Left lung (tissue), 10 donors: ENCODE measurements around the gene KIAA1549. TPM values are rescaled to one million over a fixed set of nuclear protein-coding genes. Genes with fewer than 3 reads are reported as not detected.

ENCODE experiments used
- ATAC-seq: fragments of 200-7000 bp; cut with Tn5 transposase; one replicate; pipeline ENCODE4 v1.9.1; 2020; ENCODE audit warnings: moderate library complexity
- DNase-seq, 4 donors: peaks; one replicate each; pipeline ENCODE4 v3.0.0-alpha.2; 2013 to 2020
- H3K27ac ChIP-seq, 2 donors: fragments of 200-600 bp; sonication (generic) in 1 of 2; one replicate each; pipeline versions ENCODE4 v1.5.0 to v1.8.0; 2020 to 2021
- H3K27me3 ChIP-seq, 2 donors: fragments of 200-600 bp; sonication (generic) in 1 of 2; one replicate each; pipeline versions ENCODE4 v1.5.0 to v1.8.0; 2020 to 2021
- H3K36me3 ChIP-seq, 2 donors: fragments of 200-600 bp; sonication (generic) in 1 of 2; one replicate each; pipeline versions ENCODE4 v1.5.0 to v1.8.0; 2020 to 2021
- H3K4me1 ChIP-seq, 2 donors: fragments of 200-600 bp; one replicate each; pipeline ENCODE4 v1.8.0; 2021
- H3K4me3 ChIP-seq, 2 donors: fragments of 200-600 bp; sonication (generic) in 1 of 2; one replicate each; pipeline versions ENCODE4 v1.5.0 to v1.8.0; 2020 to 2021; ENCODE audit warnings: mild to moderate bottlenecking in 1 of 2
- H3K9me3 ChIP-seq, 2 donors: fragments of 200-600 bp; sonication (generic) in 1 of 2; one replicate each; pipeline versions ENCODE4 v1.5.0 to v1.8.0; 2020 to 2021
- CTCF ChIP-seq, 2 donors: fragments of 200-600 bp; sonication (generic) in 1 of 2; IDR thresholded peaks; one replicate each; pipeline versions ENCODE4 v1.5.0 to v1.8.0; 2021; ENCODE audit warnings: antibody characterized with exemption in 2 of 2
- intact Hi-C, 2 donors: fragments of 100-400 bp; cut with DNase I; formaldehyde crosslinking; loops; one replicate each; pipeline versions ENCODE4 v1.11.2 to v1.14.2; 2022
- polyA plus RNA-seq, 6 donors: library from polyadenylated mRNA; unstranded; fragments of 120-200 nt; gene quantifications; one replicate each; pipeline ENCODE4 v1.2.1, GENCODE V29; 2013; ENCODE audit not compliant: insufficient read length in 6 of 6
- total RNA-seq, 2 donors: library from RNA; stranded (reverse); fragmentation: NEBNext Ultra II Directional; extraction: Animal tissue kit (Norgen Biotek cat#: 25700); gene quantifications; one replicate each; pipeline ENCODE4 v1.2.1, GENCODE V29; 2021
- donor health status: DM: no; HTN: yes; CAD: no.
- donor health status: DM: no; HTN: no; CAD: no.

The KIAA1549 gene
- total and polyA plus RNA-seq, 8 donors, result 4.1 to 16.9 (median 14.9) TPM

GRCh38 chr7:138911007-138911406 is 70.2 kb downstream of the KIAA1549 start:
- DNase-seq (no peak), ATAC-seq (no peak)
- Histone ChIP-seq H3K9me3 (no peaks in the 10 kb centered on the region), H3K27me3 (no peaks in the 10 kb centered on the region), H3K36me3 (no peaks in the 10 kb centered on the region), H3K27ac (no peak overlapping the region), H3K4me1 (no peaks in the 10 kb centered on the region), H3K4me3 (no peak overlapping the region)
- TF ChIP-seq CTCF (IDR thresholded peaks at IDR 0.05), result no peak
- intact Hi-C loops, result no loop called here

- no peaks in the 10 kb centered on the region for H3K36me3 ChIP-seq
- no peaks in the 10 kb centered on the region for H3K27me3 ChIP-seq
- no peaks in the 10 kb centered on the region for H3K9me3 ChIP-seq
- no peak overlapping the region for H3K4me3 ChIP-seq
- TF ChIP-seq CTCF (IDR thresholded peaks at IDR 0.05), result no peak
- intact Hi-C loops, result no loop called here
- no peaks in the 10 kb centered on the region for H3K4me1 ChIP-seq
- DNase-seq (no peak), ATAC-seq (no peak)
- H3K27ac ChIP-seq, result no peak overlapping the region
These were observed 73.3 kb downstream of the KIAA1549 start for GRCh38 chr7:138907850-138908249.

GRCh38 chr7:138907201-138907847 is 73.9 kb downstream of the KIAA1549 start:
- no peak for TF ChIP-seq CTCF (IDR thresholded peaks at IDR 0.05)
- Histone ChIP-seq H3K4me3 (no peak overlapping the region), H3K27me3 (no peaks in the 10 kb centered on the region), H3K27ac (no peak overlapping the region), H3K36me3 (no peaks in the 10 kb centered on the region), H3K9me3 (no peaks in the 10 kb centered on the region), H3K4me1 (no peaks in the 10 kb centered on the region)
- intact Hi-C loops, result no loop called here
- ATAC-seq (no peak), DNase-seq (no peak)

GRCh38 chr7:138903859-138904435 is 77.2 kb downstream of the KIAA1549 start:
- no peak for ATAC-seq
- H3K9me3 ChIP-seq, result no peaks in the 10 kb centered on the region
- H3K36me3 ChIP-seq, result no peaks in the 10 kb centered on the region
- TF ChIP-seq CTCF (IDR thresholded peaks at IDR 0.05), result no peak
- H3K4me3 ChIP-seq, result no peak overlapping the region
- no peaks in the 10 kb centered on the region for H3K27me3 ChIP-seq
- DNase-seq, result no peak
- H3K4me1 ChIP-seq, result no peaks in the 10 kb centered on the region
- no peak overlapping the region for H3K27ac ChIP-seq
- intact Hi-C loops, result no loop called here

GRCh38 chr7:138903186-138903820 is 77.9 kb downstream of the KIAA1549 start:
- ATAC-seq (no peak), DNase-seq (no peak)
- Histone ChIP-seq H3K9me3 (no peaks in the 10 kb centered on the region), H3K36me3 (no peaks in the 10 kb centered on the region), H3K27me3 (no peaks in the 10 kb centered on the region), H3K4me1 (no peaks in the 10 kb centered on the region), H3K4me3 (no peak overlapping the region), H3K27ac (no peak overlapping the region)
- intact Hi-C loops, result no loop called here
- TF ChIP-seq CTCF (IDR thresholded peaks at IDR 0.05), result no peak
